ENCODE data around the gene SMIM29.

SMIM29 gene

GRCh38 chr6:34242252-34243130, 6.3 kb downstream of the SMIM29 start:
- no peak overlapping the region for H3K4me3 ChIP-seq (ENCODE audit: low read depth, low read length)
- no peak for DNase-seq (ENCODE audit: low read depth)
- no peak for TF ChIP-seq CTCF (IDR thresholded peaks at IDR 0.05; ENCODE audit: control insufficient read depth, extremely low read depth, insufficient read depth)

- no peak for DNase-seq (ENCODE audit: low read depth)
- H3K4me3 ChIP-seq (ENCODE audit: low read depth, low read length): no peak overlapping the region
- TF ChIP-seq CTCF (IDR thresholded peaks at IDR 0.05; ENCODE audit: control insufficient read depth, extremely low read depth, insufficient read depth): no peak
Measured at GRCh38 chr6:34241351-34242215, 7.2 kb downstream of the SMIM29 start.

- no peak overlapping the region for H3K4me3 ChIP-seq (ENCODE audit: low read depth, low read length)
- no peak for TF ChIP-seq CTCF (IDR thresholded peaks at IDR 0.05; ENCODE audit: control insufficient read depth, extremely low read depth, insufficient read depth)
- no peak for DNase-seq (ENCODE audit: low read depth)
Measured at GRCh38 chr6:34240329-34241248, 8.2 kb downstream of the SMIM29 start.

- DNase-seq (ENCODE audit: low read depth): no peak
- H3K4me3 ChIP-seq (ENCODE audit: low read depth, low read length): no peak overlapping the region
- no peak for TF ChIP-seq CTCF (IDR thresholded peaks at IDR 0.05; ENCODE audit: control insufficient read depth, extremely low read depth, insufficient read depth)
Measured at GRCh38 chr6:34239893-34240292, 8.9 kb downstream of the SMIM29 start.

GRCh38 chr6:34239500-34239825, 9.3 kb downstream of the SMIM29 start:
- no peak for TF ChIP-seq CTCF (IDR thresholded peaks at IDR 0.05; ENCODE audit: control insufficient read depth, extremely low read depth, insufficient read depth)
- DNase-seq (ENCODE audit: low read depth): no peak
- H3K4me3 ChIP-seq (ENCODE audit: low read depth, low read length): no peak overlapping the region
